ENCODE measurements around the gene ATP10A.

- TF ChIP-seq POLR2AphosphoS5 (IDR thresholded peaks at IDR 0.05; ENCODE audit: insufficient read depth in 1 of 2, low read depth in 1 of 2) (no peak), CTCF (IDR thresholded peaks at IDR 0.05) (no peak), POLR2A (IDR thresholded peaks at IDR 0.05) (no peak)
These were observed 42.0 kb upstream of the ATP10A start for GRCh38 chr15:25905140-25905539.
